GM19468 (cell line): Measurements from ENCODE around the gene GNG10.

Experiments used
- ATAC-seq: cut with Tn5 transposase; IDR thresholded peaks from one replicate; pipeline ENCODE4 v1.9.1; 2021; ENCODE audit warnings: mild to moderate bottlenecking, moderate library complexity, moderate number of reproducible peaks; ENCODE audit not compliant: unreplicated experiment; ENCODE audit errors: extremely low read depth

Gene GNG10

DNA sequence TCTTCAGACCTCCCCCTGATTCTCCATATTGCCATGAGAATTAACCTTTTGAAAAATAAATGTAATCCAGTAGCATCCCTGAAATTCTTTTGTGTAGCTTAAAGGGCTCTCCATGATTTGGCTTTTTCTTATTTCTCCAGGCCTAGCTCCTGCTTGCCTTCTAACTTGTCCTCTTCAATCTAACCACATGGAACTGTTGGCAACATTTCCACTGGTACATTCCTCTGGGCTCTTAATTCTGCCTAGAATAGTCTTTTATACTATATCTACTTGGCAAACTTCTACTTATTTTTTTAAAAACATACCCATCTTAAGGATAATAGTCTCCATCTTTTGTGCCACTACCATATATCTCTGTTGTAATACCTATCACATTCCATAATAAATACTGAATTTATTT lies 54.1 kb downstream of the GNG10 start:
- ATAC-seq = no peak

DNA sequence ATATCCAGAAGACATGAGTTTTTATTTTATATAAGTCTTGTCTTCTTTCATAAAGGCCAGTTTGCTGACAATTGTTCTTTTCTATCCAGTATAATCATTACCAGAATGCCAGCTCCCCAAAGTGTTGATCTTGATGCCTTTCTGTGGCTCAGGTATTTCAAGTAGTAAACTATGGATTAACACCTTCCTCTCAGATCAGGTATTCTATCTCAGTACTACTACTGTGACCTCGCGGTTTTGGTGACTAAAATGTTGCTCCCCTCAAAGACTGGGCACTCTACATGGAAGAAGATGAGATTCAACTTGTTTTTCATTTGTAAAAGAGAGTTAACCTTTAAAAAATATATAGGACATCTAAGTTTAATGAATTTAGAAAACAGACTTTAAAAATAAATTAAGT lies 58.1 kb downstream of the GNG10 start:
- ATAC-seq = no peak
